Activated B cell treated with CpG ODN at 0.5 μM for 24 hours (primary cell): ENCODE measurements around the gene NTN4. TPM values are rescaled to one million over a fixed set of nuclear protein-coding genes. Genes with fewer than 3 reads are reported as not detected.

ENCODE experiments used
- ATAC-seq: fragments of 200-7000 bp; cut with Tn5 transposase; one replicate; pipeline ENCODE4 v1.10.0; 2021; ENCODE audit warnings: low read depth, mild to moderate bottlenecking, moderate library complexity
- CTCF ChIA-PET: fragments of 350-600 bp; sonication (Branson Sonifier 250); formaldehyde crosslinking; loops from one replicate; lab custom pipeline; 2021; ENCODE audit warnings: antibody characterized with exemption; lab: Charles Lee
- POLR2A ChIA-PET: fragments of 350-600 bp; sonication (Branson Sonifier 250); formaldehyde crosslinking; loops from one replicate; lab custom pipeline; 2021; ENCODE audit warnings: antibody characterized with exemption; lab: Charles Lee
- DNase-seq: peaks from one replicate; pipeline ENCODE4 v3.0.0; 2022
- H3K27ac Mint-ChIP-seq: one replicate; pipeline ENCODE4 v1.8.0; 2020; ENCODE audit warnings: mixed read lengths
- H3K27me3 Mint-ChIP-seq: one replicate; pipeline ENCODE4 v1.8.0; 2021; ENCODE audit warnings: mixed read lengths
- H3K36me3 Mint-ChIP-seq: one replicate; pipeline ENCODE4 v1.8.0; 2021; ENCODE audit warnings: low read depth, mixed read lengths
- H3K4me1 Mint-ChIP-seq: one replicate; pipeline ENCODE4 v1.8.0; 2021; ENCODE audit warnings: mixed read lengths
- H3K4me3 Mint-ChIP-seq: one replicate; pipeline ENCODE4 v1.8.0; 2020; ENCODE audit warnings: mild to moderate bottlenecking, mixed read lengths
- H3K9me3 Mint-ChIP-seq: one replicate; pipeline ENCODE4 v1.8.0; 2020; ENCODE audit warnings: mixed read lengths
- intact Hi-C: fragments of 100-400 bp; cut with micrococcal nuclease; formaldehyde crosslinking; loops from one replicate; pipeline ENCODE4 v1.15.1; 2024
- total RNA-seq: library from RNA; stranded (reverse); gene quantifications from 2 replicates; pipeline ENCODE4 v1.2.3, GENCODE V29; 2022
- TF ChIP-seq, protein P1 (sequence below): fragments of 200-600 bp; IDR thresholded peaks from one replicate; pipeline ENCODE4 v1.8.0; 2022; ENCODE audit warnings: antibody characterized with exemption, mild to moderate bottlenecking

Gene NTN4
- total RNA-seq, 1 donor from 2014 or later, result 0.20 TPM

DNA sequence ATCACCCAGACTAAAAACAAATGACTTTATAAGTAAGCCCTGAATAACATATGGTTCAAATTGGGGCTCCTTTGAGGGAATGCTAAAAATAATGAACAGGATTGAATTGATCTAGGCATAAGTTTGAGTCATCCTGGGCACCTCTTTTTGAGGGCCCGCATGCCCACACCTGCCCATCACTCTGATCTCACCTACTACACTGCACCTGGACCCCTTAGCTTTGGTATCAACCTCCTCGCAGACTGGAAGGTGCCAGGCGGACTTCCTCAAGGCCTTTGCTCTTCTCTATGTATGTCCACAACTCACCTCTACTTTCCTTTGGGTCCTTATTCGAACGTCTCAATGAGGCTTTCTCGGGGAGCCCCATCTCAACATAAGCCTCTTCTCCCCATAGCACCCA, 17.2 kb downstream of the NTN4 start:
- intact Hi-C loops, result no loop called here
- Mint-ChIP-seq H3K27me3 (peaks cover 19% of the 10 kb centered on the region), H3K4me3 (no peak overlapping the region), H3K9me3 (peaks cover 8% of the 10 kb centered on the region), H3K36me3 (no peaks in the 10 kb centered on the region), H3K27ac (no peak overlapping the region), H3K4me1 (no peaks in the 10 kb centered on the region)
- ATAC-seq (no peak), DNase-seq (no peak)
- POLR2A ChIA-PET, result no interaction called here
- TF ChIP-seq, protein P1, sequence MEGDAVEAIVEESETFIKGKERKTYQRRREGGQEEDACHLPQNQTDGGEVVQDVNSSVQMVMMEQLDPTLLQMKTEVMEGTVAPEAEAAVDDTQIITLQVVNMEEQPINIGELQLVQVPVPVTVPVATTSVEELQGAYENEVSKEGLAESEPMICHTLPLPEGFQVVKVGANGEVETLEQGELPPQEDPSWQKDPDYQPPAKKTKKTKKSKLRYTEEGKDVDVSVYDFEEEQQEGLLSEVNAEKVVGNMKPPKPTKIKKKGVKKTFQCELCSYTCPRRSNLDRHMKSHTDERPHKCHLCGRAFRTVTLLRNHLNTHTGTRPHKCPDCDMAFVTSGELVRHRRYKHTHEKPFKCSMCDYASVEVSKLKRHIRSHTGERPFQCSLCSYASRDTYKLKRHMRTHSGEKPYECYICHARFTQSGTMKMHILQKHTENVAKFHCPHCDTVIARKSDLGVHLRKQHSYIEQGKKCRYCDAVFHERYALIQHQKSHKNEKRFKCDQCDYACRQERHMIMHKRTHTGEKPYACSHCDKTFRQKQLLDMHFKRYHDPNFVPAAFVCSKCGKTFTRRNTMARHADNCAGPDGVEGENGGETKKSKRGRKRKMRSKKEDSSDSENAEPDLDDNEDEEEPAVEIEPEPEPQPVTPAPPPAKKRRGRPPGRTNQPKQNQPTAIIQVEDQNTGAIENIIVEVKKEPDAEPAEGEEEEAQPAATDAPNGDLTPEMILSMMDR, result no peak
- CTCF ChIA-PET, result no interaction called here

DNA sequence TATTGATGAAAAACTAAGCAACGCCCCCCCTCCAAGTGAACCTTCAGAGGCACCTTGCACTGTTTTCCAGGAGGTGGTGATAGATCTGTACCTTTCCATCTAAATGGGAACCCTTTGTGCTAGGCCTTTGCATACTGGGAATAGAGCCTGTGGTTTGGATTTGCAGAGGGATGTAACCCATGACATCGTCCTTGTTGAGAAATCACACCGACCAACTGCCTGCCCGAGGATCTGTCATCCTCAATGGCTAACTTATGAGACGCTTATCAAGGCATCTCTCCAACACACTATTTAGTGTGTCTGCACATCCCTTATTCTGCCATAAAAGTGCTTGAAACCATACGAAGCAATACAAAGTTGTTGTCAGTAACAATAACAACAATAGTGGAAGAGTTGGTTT, 22.9 kb downstream of the NTN4 start:
- ATAC-seq, result no peak
- no peak for DNase-seq
- Mint-ChIP-seq H3K4me1 (peaks cover 3% of the 10 kb centered on the region), H3K27ac (no peak overlapping the region), H3K9me3 (no peaks in the 10 kb centered on the region), H3K27me3 (peaks cover 16% of the 10 kb centered on the region), H3K36me3 (no peaks in the 10 kb centered on the region), H3K4me3 (no peak overlapping the region)
- CTCF ChIA-PET, result no interaction called here
- POLR2A ChIA-PET, result no interaction called here
- intact Hi-C loops, result no loop called here
- TF ChIP-seq, protein P1, result no peak

DNA sequence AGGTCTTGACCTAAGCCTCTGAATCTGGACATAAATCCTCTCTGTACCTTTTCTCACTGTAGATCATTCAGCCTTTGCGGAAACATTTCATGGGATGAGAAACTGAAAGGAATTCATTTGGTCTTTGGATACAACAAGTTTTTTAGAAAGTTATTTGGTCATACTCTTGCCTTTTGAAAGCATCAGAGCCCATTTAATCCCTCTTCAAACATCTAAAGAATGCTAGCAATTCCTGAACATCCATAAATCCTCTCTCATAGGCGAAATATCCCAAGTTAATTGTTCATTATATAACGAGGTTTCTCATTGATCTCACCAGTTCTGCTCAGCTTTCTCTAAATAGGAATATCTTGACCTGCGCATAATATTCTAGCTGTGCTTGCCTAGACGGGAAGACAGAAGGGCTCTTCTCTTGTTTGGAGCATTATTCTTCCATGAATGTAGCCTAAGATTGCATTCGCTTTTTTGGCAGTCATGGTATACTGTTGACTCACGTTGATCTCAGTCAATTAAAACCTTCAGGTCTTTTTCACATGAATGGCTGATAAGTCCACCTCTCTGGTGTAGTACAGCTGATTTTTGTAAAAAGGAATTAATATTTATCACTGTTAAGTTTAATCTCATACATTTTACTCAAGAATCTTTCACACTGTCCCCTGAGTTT, 24.1 kb downstream of the NTN4 start:
- no peaks in the 10 kb centered on the region for H3K36me3 Mint-ChIP-seq
- TF ChIP-seq, protein P1, result no peak
- intact Hi-C loops, result no loop called here
- DNase-seq, result no peak
- no peak overlapping the region for H3K4me3 Mint-ChIP-seq
- H3K9me3 Mint-ChIP-seq, result no peaks in the 10 kb centered on the region
- H3K4me1 Mint-ChIP-seq, result peaks cover 12% of the 10 kb centered on the region
- peaks cover 12% of the 10 kb centered on the region for H3K27me3 Mint-ChIP-seq
- CTCF ChIA-PET, result no interaction called here
- H3K27ac Mint-ChIP-seq, result no peak overlapping the region
- no peak for ATAC-seq
- POLR2A ChIA-PET, result no interaction called here

DNA sequence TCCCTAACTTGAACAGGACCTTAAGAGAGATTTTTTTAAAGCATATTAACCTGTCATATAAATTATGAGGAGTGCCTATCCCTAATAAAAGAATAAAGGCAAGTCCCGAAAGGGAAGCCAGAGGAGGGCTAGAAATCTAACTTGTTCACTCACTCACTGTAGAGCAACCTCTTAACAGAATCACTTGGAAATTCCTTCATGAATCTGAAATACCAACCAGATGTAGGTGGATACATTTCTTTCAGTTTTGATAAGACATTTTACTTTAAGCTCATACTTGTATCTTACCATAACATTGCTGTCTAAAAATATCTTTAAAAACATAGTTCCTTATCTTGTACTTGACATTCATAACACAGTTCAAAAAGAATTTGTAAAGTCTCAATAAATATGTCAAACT, 25.7 kb downstream of the NTN4 start:
- Mint-ChIP-seq H3K36me3 (no peaks in the 10 kb centered on the region), H3K4me3 (no peak overlapping the region), H3K4me1 (peaks cover 13% of the 10 kb centered on the region), H3K27ac (no peak overlapping the region), H3K9me3 (no peaks in the 10 kb centered on the region), H3K27me3 (peaks cover 12% of the 10 kb centered on the region)
- TF ChIP-seq, protein P1, result no peak
- DNase-seq (no peak), ATAC-seq (no peak)
- POLR2A ChIA-PET, result no interaction called here
- intact Hi-C loops, result loop anchor here (5.0 kb wide), 1 partner anchor 63 kb away; no protein-coding TSS in a partner anchor
- CTCF ChIA-PET, result no interaction called here

DNA sequence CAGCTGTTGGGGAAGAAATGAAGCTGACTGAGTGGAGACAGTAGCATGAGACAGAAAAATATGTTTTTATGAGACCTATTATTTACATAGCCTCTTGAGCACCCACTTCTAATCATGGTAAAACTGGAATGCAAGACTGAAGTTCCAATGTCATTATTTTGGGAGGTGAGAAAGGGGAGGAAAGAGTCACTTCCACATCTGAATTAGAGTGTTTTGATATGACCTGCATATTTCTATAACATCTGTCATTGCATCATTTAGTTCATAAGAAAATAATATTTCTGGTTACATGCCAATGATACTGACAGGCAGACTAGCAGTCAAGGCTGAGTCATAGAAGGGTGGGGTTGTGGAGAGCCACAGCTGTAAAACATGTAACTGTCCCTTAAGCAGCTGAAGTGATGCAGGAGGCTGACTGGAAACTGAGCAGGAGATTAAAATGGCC, 26.7 kb downstream of the NTN4 start:
- no peak overlapping the region for H3K4me3 Mint-ChIP-seq
- TF ChIP-seq, protein P1, result no peak
- intact Hi-C loops, result loop anchor here (5.0 kb wide), 1 partner anchor 62 kb away; no protein-coding TSS in a partner anchor
- H3K27me3 Mint-ChIP-seq, result peaks cover 7% of the 10 kb centered on the region
- no peaks in the 10 kb centered on the region for H3K9me3 Mint-ChIP-seq
- ATAC-seq (no peak), DNase-seq (no peak)
- H3K4me1 Mint-ChIP-seq, result peaks cover 13% of the 10 kb centered on the region
- H3K27ac Mint-ChIP-seq, result no peak overlapping the region
- no peaks in the 10 kb centered on the region for H3K36me3 Mint-ChIP-seq
- CTCF ChIA-PET, result no interaction called here
- POLR2A ChIA-PET, result no interaction called here
